ENCODE results near the gene WDR88. TPM values are rescaled to one million over a fixed set of nuclear protein-coding genes. Genes with fewer than 3 reads are reported as not detected.
"Not testable (repeated sequence)": the region's sequence is repeated elsewhere in the genome, so short reads cannot be mapped to it uniquely, and the experiment has no call there.

Gene WDR88
- total RNA-seq, 2 donors from 2014 or later, result 0.58 TPM; not detected in 1

GRCh38 chr19:33204136-33204973, 72.4 kb downstream of the WDR88 start:
- H3K4me1 Mint-ChIP-seq, result no peaks in the 10 kb centered on the region
- no peaks in the 10 kb centered on the region for H3K9me3 Mint-ChIP-seq
- no peaks in the 10 kb centered on the region for H3K36me3 Mint-ChIP-seq (ENCODE audit: low read depth)
- no peaks in the 10 kb centered on the region for H3K27me3 Mint-ChIP-seq
- H3K4me3 Mint-ChIP-seq, result no peak overlapping the region
- H3K27ac Mint-ChIP-seq, result no peak overlapping the region
- no peak for ATAC-seq (replicated peaks)

- Mint-ChIP-seq H3K27me3 (no peaks in the 10 kb centered on the region), H3K36me3 (ENCODE audit: low read depth) (no peaks in the 10 kb centered on the region), H3K27ac (no peak overlapping the region), H3K9me3 (no peaks in the 10 kb centered on the region), H3K4me1 (no peaks in the 10 kb centered on the region), H3K4me3 (no peak overlapping the region)
- ATAC-seq (replicated peaks), result no peak
These were observed 73.2 kb downstream of the WDR88 start for GRCh38 chr19:33205110-33205509.

GRCh38 chr19:33205531-33206260, 73.8 kb downstream of the WDR88 start:
- Mint-ChIP-seq H3K4me3 (no peak overlapping the region), H3K9me3 (no peaks in the 10 kb centered on the region), H3K4me1 (no peaks in the 10 kb centered on the region), H3K36me3 (ENCODE audit: low read depth) (no peaks in the 10 kb centered on the region), H3K27ac (no peak overlapping the region), H3K27me3 (no peaks in the 10 kb centered on the region)
- no peak for ATAC-seq (replicated peaks)

- no peaks in the 10 kb centered on the region for H3K27me3 Mint-ChIP-seq
- H3K36me3 Mint-ChIP-seq (ENCODE audit: low read depth), result no peaks in the 10 kb centered on the region
- no peak overlapping the region for H3K27ac Mint-ChIP-seq
- ATAC-seq (replicated peaks), result no peak
- no peaks in the 10 kb centered on the region for H3K4me1 Mint-ChIP-seq
- no peaks in the 10 kb centered on the region for H3K9me3 Mint-ChIP-seq
- no peak overlapping the region for H3K4me3 Mint-ChIP-seq
These were observed 74.5 kb downstream of the WDR88 start for GRCh38 chr19:33206261-33207039.

GRCh38 chr19:33207040-33207620, 75.2 kb downstream of the WDR88 start:
- H3K36me3 Mint-ChIP-seq (ENCODE audit: low read depth), result no peaks in the 10 kb centered on the region
- no peaks in the 10 kb centered on the region for H3K9me3 Mint-ChIP-seq
- H3K4me1 Mint-ChIP-seq, result no peaks in the 10 kb centered on the region
- no peak overlapping the region for H3K4me3 Mint-ChIP-seq
- no peak overlapping the region for H3K27ac Mint-ChIP-seq
- ATAC-seq (replicated peaks), result no peak
- H3K27me3 Mint-ChIP-seq, result no peaks in the 10 kb centered on the region

- Mint-ChIP-seq H3K4me1 (no peaks in the 10 kb centered on the region), H3K36me3 (ENCODE audit: low read depth) (no peaks in the 10 kb centered on the region), H3K27me3 (no peaks in the 10 kb centered on the region), H3K9me3 (no peaks in the 10 kb centered on the region), H3K27ac (no peak overlapping the region), H3K4me3 (no peak overlapping the region)
- no peak for ATAC-seq (replicated peaks)
These were observed 76.0 kb downstream of the WDR88 start for GRCh38 chr19:33207903-33208302.

GRCh38 chr19:33208371-33208895, 76.5 kb downstream of the WDR88 start:
- no peak overlapping the region for H3K27ac Mint-ChIP-seq
- H3K27me3 Mint-ChIP-seq, result no peaks in the 10 kb centered on the region
- H3K9me3 Mint-ChIP-seq, result no peaks in the 10 kb centered on the region
- H3K36me3 Mint-ChIP-seq (ENCODE audit: low read depth), result no peaks in the 10 kb centered on the region
- H3K4me1 Mint-ChIP-seq, result no peaks in the 10 kb centered on the region
- no peak overlapping the region for H3K4me3 Mint-ChIP-seq
- ATAC-seq (replicated peaks), result no peak

- Mint-ChIP-seq H3K36me3 (ENCODE audit: low read depth) (no peaks in the 10 kb centered on the region), H3K4me3 (no peak overlapping the region), H3K4me1 (no peaks in the 10 kb centered on the region), H3K27ac (no peak overlapping the region), H3K9me3 (no peaks in the 10 kb centered on the region), H3K27me3 (no peaks in the 10 kb centered on the region)
- ATAC-seq (replicated peaks), result no peak
These were observed 77.3 kb downstream of the WDR88 start for GRCh38 chr19:33208904-33209849.

GRCh38 chr19:33209850-33210230, 77.9 kb downstream of the WDR88 start:
- not testable (repeated sequence) for H3K4me1 Mint-ChIP-seq; ATAC-seq (replicated peaks); H3K9me3 Mint-ChIP-seq; H3K27ac Mint-ChIP-seq; H3K27me3 Mint-ChIP-seq; H3K36me3 Mint-ChIP-seq (ENCODE audit: low read depth); H3K4me3 Mint-ChIP-seq

GRCh38 chr19:33210266-33210940, 78.5 kb downstream of the WDR88 start:
- Mint-ChIP-seq H3K9me3 (no peaks in the 10 kb centered on the region), H3K36me3 (ENCODE audit: low read depth) (no peaks in the 10 kb centered on the region), H3K27me3 (no peaks in the 10 kb centered on the region), H3K27ac (no peak overlapping the region), H3K4me1 (no peaks in the 10 kb centered on the region), H3K4me3 (no peak overlapping the region)
- ATAC-seq (replicated peaks), result no peak

- Mint-ChIP-seq H3K4me1 (no peaks in the 10 kb centered on the region), H3K36me3 (ENCODE audit: low read depth) (no peaks in the 10 kb centered on the region), H3K27me3 (no peaks in the 10 kb centered on the region), H3K27ac (no peak overlapping the region), H3K9me3 (no peaks in the 10 kb centered on the region), H3K4me3 (no peak overlapping the region)
- ATAC-seq (replicated peaks), result no peak
These were observed 80.0 kb downstream of the WDR88 start for GRCh38 chr19:33211794-33212435.

- no peaks in the 10 kb centered on the region for H3K9me3 Mint-ChIP-seq
- ATAC-seq (replicated peaks), result no peak
- no peak overlapping the region for H3K27ac Mint-ChIP-seq
- no peaks in the 10 kb centered on the region for H3K27me3 Mint-ChIP-seq
- no peaks in the 10 kb centered on the region for H3K36me3 Mint-ChIP-seq (ENCODE audit: low read depth)
- no peaks in the 10 kb centered on the region for H3K4me1 Mint-ChIP-seq
- H3K4me3 Mint-ChIP-seq, result no peak overlapping the region
These were observed 80.7 kb downstream of the WDR88 start for GRCh38 chr19:33212436-33213172.
